H9 (cell line): ENCODE results near the gene CREBRF. TPM values are rescaled to one million over a fixed set of nuclear protein-coding genes. Genes with fewer than 3 reads are reported as not detected.

Experiments used
- DNase-seq: peaks from one replicate; pipeline ENCODE4 v3.0.0-alpha.2; 2017
- H2AFZ ChIP-seq: one replicate; pipeline ENCODE4 v1.6.1; 2013; ENCODE audit warnings: mild to moderate bottlenecking, low read length, control low read depth, moderate library complexity
- H2AK5ac ChIP-seq: 2 replicates; pipeline ENCODE4 v1.6.1; 2013; ENCODE audit warnings: low read length, control low read depth, mixed read lengths; ENCODE audit not compliant: insufficient read length
- H2BK120ac ChIP-seq: one replicate; pipeline ENCODE4 v1.6.1; 2013; ENCODE audit warnings: low read depth, mild to moderate bottlenecking, low read length, control low read depth, inconsistent platforms; ENCODE audit not compliant: poor library complexity, severe bottlenecking
- H2BK12ac ChIP-seq: 2 replicates; pipeline ENCODE4 v1.6.1; 2013; ENCODE audit warnings: low read length, control low read depth, mixed read lengths, low read depth; ENCODE audit not compliant: insufficient read length
- H2BK15ac ChIP-seq: 2 replicates; pipeline ENCODE4 v1.6.1; 2013; ENCODE audit warnings: low read depth, low read length, control low read depth
- H2BK20ac ChIP-seq: one replicate; pipeline ENCODE4 v1.6.1; 2013; ENCODE audit warnings: low read depth, mild to moderate bottlenecking, low read length, control low read depth, inconsistent platforms; ENCODE audit not compliant: poor library complexity, severe bottlenecking
- H2BK5ac ChIP-seq: 2 replicates; pipeline ENCODE4 v1.6.1; 2013; ENCODE audit warnings: low read length, control low read depth, mixed read lengths; ENCODE audit not compliant: insufficient read length
- H3K14ac ChIP-seq: 2 replicates; pipeline ENCODE4 v1.6.1; 2013; ENCODE audit warnings: low read length, control low read depth; ENCODE audit not compliant: insufficient read depth
- H3K18ac ChIP-seq: 2 replicates; pipeline ENCODE4 v1.6.1; 2013; ENCODE audit warnings: low read depth, mild to moderate bottlenecking, mixed read lengths, low read length, control low read depth; ENCODE audit not compliant: insufficient read length
- H3K23ac ChIP-seq: 2 replicates; pipeline ENCODE4 v1.6.1; 2013; ENCODE audit warnings: low read length, control low read depth, mixed read lengths, low read depth; ENCODE audit not compliant: insufficient read length
- H3K23me2 ChIP-seq: 2 replicates; pipeline ENCODE4 v1.6.1; 2013; ENCODE audit warnings: low read depth, mild to moderate bottlenecking, mixed read lengths, low read length, control low read depth; ENCODE audit not compliant: insufficient read length, poor library complexity, severe bottlenecking
- H3K27ac ChIP-seq: 2 replicates; pipeline ENCODE4 v1.5.1; 2013; ENCODE audit warnings: low read length, control low read depth, mixed read lengths, low read depth; ENCODE audit not compliant: insufficient read length
- H3K27me3 ChIP-seq: 2 replicates; pipeline ENCODE4 v1.6.1; 2013; ENCODE audit warnings: low read length, control low read depth, inconsistent platforms; ENCODE audit not compliant: insufficient read depth
- H3K4ac ChIP-seq: 2 replicates; pipeline ENCODE4 v1.6.1; 2013; ENCODE audit warnings: low read depth, mild to moderate bottlenecking, control low read depth, inconsistent platforms, low read length, moderate library complexity
- H3K4me1 ChIP-seq: 2 replicates; pipeline ENCODE4 v1.6.1; 2013; ENCODE audit warnings: low read length, control low read depth, inconsistent platforms; ENCODE audit not compliant: insufficient read depth
- H3K4me2 ChIP-seq: 2 replicates; pipeline ENCODE4 v1.6.1; 2013; ENCODE audit warnings: low read length, control low read depth, mixed read lengths; ENCODE audit not compliant: insufficient read length, insufficient read depth
- H3K56ac ChIP-seq: 2 replicates; pipeline ENCODE4 v1.6.1; 2013; ENCODE audit warnings: low read depth, mild to moderate bottlenecking, mixed read lengths, low read length, control low read depth; ENCODE audit not compliant: insufficient read length
- H3K79me1 ChIP-seq: 2 replicates; pipeline ENCODE4 v1.6.1; 2013; ENCODE audit warnings: low read depth, mild to moderate bottlenecking, moderate library complexity, low read length, control low read depth, inconsistent platforms; ENCODE audit not compliant: insufficient read depth, poor library complexity, severe bottlenecking
- H3K79me2 ChIP-seq: 2 replicates; pipeline ENCODE4 v1.6.1; 2013; ENCODE audit warnings: low read length, control low read depth, inconsistent platforms; ENCODE audit not compliant: insufficient read depth
- H3K9ac ChIP-seq: 2 replicates; pipeline ENCODE4 v1.6.1; 2013; ENCODE audit warnings: low read length, control low read depth, mixed read lengths; ENCODE audit not compliant: insufficient read length; ENCODE audit errors: extremely low read depth
- H3K9me3 ChIP-seq: one replicate; pipeline ENCODE4 v1.6.1; 2013; ENCODE audit warnings: low read depth, low read length, inconsistent platforms; ENCODE audit not compliant: control insufficient read depth
- H3T11ph ChIP-seq: one replicate; pipeline ENCODE4 v1.6.1; 2013; ENCODE audit warnings: mild to moderate bottlenecking, low read length, control low read depth, inconsistent platforms
- H4K20me1 ChIP-seq: one replicate; pipeline ENCODE4 v1.6.1; 2013; ENCODE audit not compliant: control insufficient read depth, insufficient read length, insufficient read depth
- H4K5ac ChIP-seq: 2 replicates; pipeline ENCODE4 v1.6.1; 2013; ENCODE audit warnings: low read depth, mild to moderate bottlenecking, mixed read lengths, low read length, control low read depth; ENCODE audit not compliant: insufficient read length
- H4K8ac ChIP-seq: replicated peaks from 2 replicates; pipeline ENCODE4 v1.6.1; 2013; ENCODE audit warnings: low read length, control low read depth, mixed read lengths, low read depth; ENCODE audit not compliant: insufficient read length
- H4K91ac ChIP-seq: 2 replicates; pipeline ENCODE4 v1.6.1; 2013; ENCODE audit warnings: low read depth, mild to moderate bottlenecking, moderate library complexity, mixed read lengths, low read length, control low read depth; ENCODE audit not compliant: insufficient read length
- H3K27ac Mint-ChIP-seq, 3 experiments: 2 replicates in 2 of 3; 3 replicates in 1 of 3; pipeline ENCODE4 v1.8.0; 2020 to 2021; ENCODE audit warnings: mixed read lengths in 3 of 3, mild to moderate bottlenecking in 1 of 3, moderate library complexity in 1 of 3
- H3K27me3 Mint-ChIP-seq: 2 replicates; pipeline ENCODE4 v1.8.0; 2021; ENCODE audit warnings: low read depth, mild to moderate bottlenecking, moderate library complexity, mixed read lengths
- H3K36me3 Mint-ChIP-seq, 3 experiments: 2 replicates in 2 of 3; 3 replicates in 1 of 3; pipeline ENCODE4 v1.8.0; 2020 to 2021; ENCODE audit warnings: low read depth in 3 of 3, mixed read lengths in 3 of 3; ENCODE audit not compliant: insufficient read depth in 1 of 3
- H3K4me1 Mint-ChIP-seq, 2 experiments: 2 replicates each; pipeline ENCODE4 v1.8.0; 2020; ENCODE audit warnings: mixed read lengths in 2 of 2
- H3K4me3 Mint-ChIP-seq, 2 experiments: 2 replicates in 1 of 2; 3 replicates in 1 of 2; pipeline ENCODE4 v1.8.0; 2020 to 2021; ENCODE audit warnings: mild to moderate bottlenecking in 2 of 2, mixed read lengths in 2 of 2, moderate library complexity in 1 of 2
- H3K9me3 Mint-ChIP-seq, 2 experiments: 2 replicates in 1 of 2; 3 replicates in 1 of 2; pipeline ENCODE4 v1.8.0; 2020; ENCODE audit warnings: mild to moderate bottlenecking in 2 of 2, mixed read lengths in 2 of 2, moderate library complexity in 1 of 2
- WGBS: extraction: QIAGEN DNeasy Blood & Tissue Kit; methylation state at CpG from one replicate; pipeline ENCODE4 v1.1.7; 2013; ENCODE audit warnings: missing lambda C conversion rate, low lambda C conversion rate, mixed read lengths; ENCODE audit not compliant: insufficient read length; ENCODE audit errors: extremely low coverage; 5-methylcytosine and 5-hydroxymethylcytosine counted together
- total RNA-seq: library from RNA; stranded (reverse); gene quantifications from 2 replicates; pipeline ENCODE4 v1.2.1, GENCODE V29; 2021
- TF ChIP-seq, protein P1 (sequence below): fragments of 200-600 bp; sonication (generic); conservative IDR thresholded peaks from 3 replicates; pipeline ENCODE4 v1.8.0; 2021; ENCODE audit warnings: antibody characterized with exemption, mild to moderate bottlenecking

Gene CREBRF
- total RNA-seq, 1 experiment from 2014 or later, result 2.7 TPM

DNA sequence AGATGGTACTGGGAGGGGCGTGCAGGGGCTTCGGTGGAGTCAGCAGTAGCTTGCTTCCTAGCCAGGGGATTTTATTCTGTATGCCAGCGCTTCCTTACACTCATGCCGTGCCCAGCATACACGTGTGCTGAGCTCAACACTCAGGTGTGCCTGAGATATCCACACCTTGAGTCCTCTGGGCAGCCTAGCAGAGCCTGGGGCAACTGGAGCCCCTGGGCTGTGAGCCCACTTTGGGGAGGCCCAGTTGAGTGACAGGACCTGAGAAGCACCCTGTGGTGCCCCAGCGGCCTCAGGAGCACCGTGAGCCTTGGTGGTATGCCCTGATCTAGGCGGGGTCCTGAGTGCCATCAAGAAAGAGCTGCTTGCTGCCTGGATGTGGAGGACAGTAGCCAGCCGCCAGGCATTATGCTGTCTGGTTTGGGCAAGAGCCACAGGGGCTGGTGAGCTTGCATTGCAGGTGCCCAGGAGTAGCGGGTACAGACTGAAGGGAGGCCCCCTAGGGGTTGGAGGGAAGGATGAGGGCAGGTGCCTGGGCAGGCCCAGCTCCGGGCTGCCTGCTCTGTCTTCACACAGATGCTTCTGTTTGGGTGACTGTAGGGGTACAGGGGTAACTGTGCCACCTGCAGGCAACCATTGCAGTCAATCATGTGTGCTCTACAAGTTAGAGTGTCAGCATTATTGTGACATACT is 131.0 kb downstream of the CREBRF start:
- H3K4me3 Mint-ChIP-seq, result no peak overlapping the region
- TF ChIP-seq, protein P1, sequence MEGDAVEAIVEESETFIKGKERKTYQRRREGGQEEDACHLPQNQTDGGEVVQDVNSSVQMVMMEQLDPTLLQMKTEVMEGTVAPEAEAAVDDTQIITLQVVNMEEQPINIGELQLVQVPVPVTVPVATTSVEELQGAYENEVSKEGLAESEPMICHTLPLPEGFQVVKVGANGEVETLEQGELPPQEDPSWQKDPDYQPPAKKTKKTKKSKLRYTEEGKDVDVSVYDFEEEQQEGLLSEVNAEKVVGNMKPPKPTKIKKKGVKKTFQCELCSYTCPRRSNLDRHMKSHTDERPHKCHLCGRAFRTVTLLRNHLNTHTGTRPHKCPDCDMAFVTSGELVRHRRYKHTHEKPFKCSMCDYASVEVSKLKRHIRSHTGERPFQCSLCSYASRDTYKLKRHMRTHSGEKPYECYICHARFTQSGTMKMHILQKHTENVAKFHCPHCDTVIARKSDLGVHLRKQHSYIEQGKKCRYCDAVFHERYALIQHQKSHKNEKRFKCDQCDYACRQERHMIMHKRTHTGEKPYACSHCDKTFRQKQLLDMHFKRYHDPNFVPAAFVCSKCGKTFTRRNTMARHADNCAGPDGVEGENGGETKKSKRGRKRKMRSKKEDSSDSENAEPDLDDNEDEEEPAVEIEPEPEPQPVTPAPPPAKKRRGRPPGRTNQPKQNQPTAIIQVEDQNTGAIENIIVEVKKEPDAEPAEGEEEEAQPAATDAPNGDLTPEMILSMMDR, result peak; percentile 54
- no peaks in the 10 kb centered on the region; a peak in 1 of 7 replicates for H3K36me3 Mint-ChIP-seq

More for the DNA sequence above, 131.0 kb downstream of the CREBRF start:
- Histone ChIP-seq H3K23me2 (no peaks in the 10 kb centered on the region), H2BK12ac (no peak overlapping the region), H2BK20ac (no peak overlapping the region), H2BK5ac (no peak overlapping the region), H4K5ac (no peak overlapping the region), H3K56ac (no peak overlapping the region), H3K27ac (no peak overlapping the region), H4K91ac (no peak overlapping the region), H3K9me3 (no peaks in the 10 kb centered on the region), H3K79me1 (no peaks in the 10 kb centered on the region), H3K4me2 (no peak overlapping the region), H3K4me1 (no peaks in the 10 kb centered on the region), H3K79me2 (no peaks in the 10 kb centered on the region), H3K18ac (no peak overlapping the region), H3K27me3 (no peaks in the 10 kb centered on the region), H4K8ac (no peak overlapping the region), H4K20me1 (no peaks in the 10 kb centered on the region), H2AFZ (no peak overlapping the region), H3K9ac (no peak overlapping the region), H2BK120ac (no peak overlapping the region), H2BK15ac (no peak overlapping the region), H2AK5ac (no peak overlapping the region), H3K23ac (no peak overlapping the region), H3K14ac (no peak overlapping the region), H3K4ac (no peak overlapping the region), H3T11ph (no peak overlapping the region)
- H3K27ac Mint-ChIP-seq, result no peak overlapping the region; a peak in 1 of 7 replicates
- peak; percentile 64 for DNase-seq
- H3K9me3 Mint-ChIP-seq, result no peaks in the 10 kb centered on the region; a peak in 1 of 5 replicates
- WGBS, result no CpG with 5 or more reads among the region's 11 CpGs
- H3K4me1 Mint-ChIP-seq, result no peaks in the 10 kb centered on the region
- H3K27me3 Mint-ChIP-seq, result peaks cover 19% of the 10 kb centered on the region
